IMR-90 (cell line): ENCODE data around the gene IFNGR1. TPM values are rescaled to one million over a fixed set of nuclear protein-coding genes. Genes with fewer than 3 reads are reported as not detected.

Experiments
- ATAC-seq: fragments of 200-7000 bp; cut with Tn5 transposase; 2 replicates; pipeline ENCODE4 v1.9.1; 2020; ENCODE audit warnings: low read depth, mild to moderate bottlenecking, moderate library complexity
- BruUV-seq: library from RNA; stranded (reverse); fragments of 400-500 nt; replicated peaks from 2 replicates; lab custom pipeline; 2021; lab: Mats Ljungman, UMichigan
- CTCF ChIA-PET: fragments of 300-600 bp; formaldehyde crosslinking; extraction: SDS; loops from one replicate; lab custom pipeline; 2021; ENCODE audit warnings: antibody characterized with exemption; lab: Yijun Ruan, JAX
- POLR2A ChIA-PET: fragments of 300-600 bp; sonication (Branson Sonifier 250); formaldehyde crosslinking; loops from one replicate; lab custom pipeline; 2022; ENCODE audit warnings: antibody characterized with exemption; ENCODE audit not compliant: unreplicated experiment; lab: Charles Lee
- DNase-seq: peaks from one replicate; pipeline ENCODE4 v3.0.0; 2013
- H2AFZ ChIP-seq: replicated peaks from 2 replicates; pipeline ENCODE3; 2013; ENCODE audit warnings: low read length, mild to moderate bottlenecking; ENCODE audit not compliant: poor library complexity
- H2AK5ac ChIP-seq: 2 replicates; pipeline ENCODE4 v1.6.1; 2013; ENCODE audit warnings: low read depth, low read length, inconsistent platforms
- H2AK9ac ChIP-seq: replicated peaks from 2 replicates; pipeline ENCODE3; 2013; ENCODE audit warnings: mild to moderate bottlenecking, low read depth, low read length, moderate library complexity; ENCODE audit not compliant: poor library complexity
- H2BK120ac ChIP-seq: 2 replicates; pipeline ENCODE4 v1.6.1; 2013; ENCODE audit warnings: low read depth, low read length, inconsistent platforms
- H2BK15ac ChIP-seq: 3 replicates; pipeline ENCODE4 v1.6.1; 2013; ENCODE audit warnings: low read depth, low read length, inconsistent platforms
- H2BK20ac ChIP-seq: 2 replicates; pipeline ENCODE4 v1.6.1; 2013; ENCODE audit warnings: low read depth, mild to moderate bottlenecking, inconsistent platforms, low read length, moderate library complexity
- H2BK5ac ChIP-seq: 2 replicates; pipeline ENCODE4 v1.6.1; 2013; ENCODE audit warnings: mild to moderate bottlenecking, low read depth, low read length, inconsistent platforms; ENCODE audit not compliant: poor library complexity, severe bottlenecking
- H3K14ac ChIP-seq: replicated peaks from 2 replicates; pipeline ENCODE4 v1.6.1; 2013; ENCODE audit warnings: low read depth, low read length, inconsistent platforms
- H3K18ac ChIP-seq: 2 replicates; pipeline ENCODE4 v1.6.1; 2013; ENCODE audit warnings: low read depth, low read length, control low read depth
- H3K23ac ChIP-seq: 2 replicates; pipeline ENCODE4 v1.6.1; 2013; ENCODE audit warnings: low read depth, low read length, inconsistent platforms
- H3K27ac ChIP-seq: 2 replicates; pipeline ENCODE4 v1.5.1; 2013; ENCODE audit warnings: mild to moderate bottlenecking, control low read depth, low read length; ENCODE audit not compliant: insufficient read depth
- H3K27me3 ChIP-seq: 2 replicates; pipeline ENCODE4 v1.6.1; 2013; ENCODE audit warnings: low read length; ENCODE audit not compliant: control insufficient read depth, insufficient read depth
- H3K36me3 ChIP-seq: 2 replicates; pipeline ENCODE4 v1.6.1; 2013; ENCODE audit warnings: low read length, mixed read lengths; ENCODE audit not compliant: control insufficient read depth, insufficient read depth
- H3K4ac ChIP-seq: 2 replicates; pipeline ENCODE4 v1.6.1; 2013; ENCODE audit warnings: low read depth, low read length, inconsistent platforms
- H3K4me1 ChIP-seq: 2 replicates; pipeline ENCODE4 v1.6.1; 2013; ENCODE audit warnings: low read length, mixed read lengths; ENCODE audit not compliant: control insufficient read depth, insufficient read depth
- H3K4me2 ChIP-seq: 2 replicates; pipeline ENCODE4 v1.6.1; 2013; ENCODE audit warnings: low read depth, mild to moderate bottlenecking, control low read depth, low read length, moderate library complexity
- H3K4me3 ChIP-seq: 2 replicates; pipeline ENCODE4 v1.5.1; 2013; ENCODE audit warnings: low read depth, mild to moderate bottlenecking, control low read depth, low read length, moderate library complexity; ENCODE audit not compliant: insufficient read depth
- H3K56ac ChIP-seq: 2 replicates; pipeline ENCODE4 v1.6.1; 2013; ENCODE audit warnings: low read length, inconsistent platforms; ENCODE audit not compliant: insufficient read depth; ENCODE audit errors: extremely low read depth
- H3K79me1 ChIP-seq, 2 experiments: 2 replicates each; pipeline ENCODE4 v1.6.1; 2013; ENCODE audit warnings: low read length in 2 of 2, inconsistent platforms in 1 of 2, low read depth in 1 of 2
- H3K9ac ChIP-seq: 2 replicates; pipeline ENCODE4 v1.6.1; 2013; ENCODE audit warnings: low read depth, low read length, control low read depth
- H3K9me1 ChIP-seq: 2 replicates; pipeline ENCODE4 v1.6.1; 2013; ENCODE audit warnings: low read length, inconsistent platforms; ENCODE audit not compliant: insufficient read depth
- H3K9me3 ChIP-seq: 2 replicates; pipeline ENCODE4 v1.6.1; 2013; ENCODE audit warnings: low read length; ENCODE audit not compliant: control insufficient read depth, insufficient read depth
- H4K20me1 ChIP-seq: 2 replicates; pipeline ENCODE4 v1.6.1; 2013; ENCODE audit warnings: low read length, inconsistent platforms; ENCODE audit not compliant: insufficient read depth
- H4K5ac ChIP-seq: 2 replicates; pipeline ENCODE4 v1.6.1; 2013; ENCODE audit warnings: mild to moderate bottlenecking, low read depth, low read length, control low read depth
- H4K8ac ChIP-seq, 2 experiments: 2 replicates each; pipeline ENCODE4 v1.6.1; 2013; ENCODE audit warnings: low read depth in 2 of 2, low read length in 2 of 2, control low read depth in 1 of 2, inconsistent platforms in 1 of 2
- H4K91ac ChIP-seq: 2 replicates; pipeline ENCODE4 v1.6.1; 2013; ENCODE audit warnings: low read depth, low read length, inconsistent platforms; ENCODE audit not compliant: insufficient read depth
- BHLHE40 ChIP-seq: fragments of 150-350 bp; IDR thresholded peaks from 2 replicates; pipeline ENCODE4 v1.6.1; 2016; ENCODE audit warnings: mild to moderate bottlenecking, low read depth, low read length
- CEBPB ChIP-seq: IDR thresholded peaks from 2 replicates; pipeline ENCODE4 v1.6.1; 2012; ENCODE audit warnings: low read depth, low read length, improper control_type of control experiment
- CHD1 ChIP-seq: IDR thresholded peaks from 2 replicates; pipeline ENCODE4 v1.6.1; 2012; ENCODE audit warnings: low read depth, low read length, improper control_type of control experiment
- FOS ChIP-seq: fragments of 150-350 bp; IDR thresholded peaks from 2 replicates; pipeline ENCODE4 v1.6.1; 2016; ENCODE audit warnings: low read depth, low read length
- MAFK ChIP-seq: IDR thresholded peaks from 2 replicates; pipeline ENCODE4 v1.6.1; 2012; ENCODE audit warnings: low read depth, low read length, improper control_type of control experiment
- MAZ ChIP-seq: IDR thresholded peaks from 2 replicates; pipeline ENCODE4 v1.6.1; 2012; ENCODE audit warnings: low read depth, mild to moderate bottlenecking, low read length, improper control_type of control experiment, moderate library complexity, borderline replicate concordance
- MXI1 ChIP-seq: IDR thresholded peaks from 2 replicates; pipeline ENCODE4 v1.6.1; 2012; ENCODE audit warnings: low read depth, mild to moderate bottlenecking, low read length, moderate library complexity, borderline replicate concordance
- NFE2L2 ChIP-seq: fragments of 150-350 bp; IDR thresholded peaks from 2 replicates; pipeline ENCODE4 v1.6.1; 2016; ENCODE audit warnings: low read depth, mild to moderate bottlenecking, low read length
- POLR2A ChIP-seq: IDR thresholded peaks from 2 replicates; pipeline ENCODE4 v1.6.1; 2012; ENCODE audit warnings: mild to moderate bottlenecking, low read depth, low read length
- RAD21 ChIP-seq: IDR thresholded peaks from 2 replicates; pipeline ENCODE4 v1.6.1; 2012; ENCODE audit warnings: low read length, improper control_type of control experiment
- RCOR1 ChIP-seq: IDR thresholded peaks from 2 replicates; pipeline ENCODE4 v1.6.1; 2012; ENCODE audit warnings: mild to moderate bottlenecking, low read length, improper control_type of control experiment; ENCODE audit not compliant: insufficient replicate concordance
- RFX5 ChIP-seq: IDR thresholded peaks from 2 replicates; pipeline ENCODE4 v1.8.0; 2012; ENCODE audit warnings: low read depth, mild to moderate bottlenecking, low read length, moderate library complexity
- SMC3 ChIP-seq: fragments of 150-350 bp; IDR thresholded peaks from 2 replicates; pipeline ENCODE4 v1.6.1; 2016; ENCODE audit warnings: low read depth, mild to moderate bottlenecking, antibody characterized with exemption, low read length, moderate library complexity
- WGBS, 2 experiments: methylation state at CpG; one replicate each; pipeline versions ENCODE4 v1.1.5 to v1.1.7; 2013; ENCODE audit warnings: missing lambda C conversion rate in 2 of 2; ENCODE audit not compliant: insufficient read length in 1 of 2; ENCODE audit errors: extremely low coverage in 2 of 2; 5-methylcytosine and 5-hydroxymethylcytosine counted together
- dilution Hi-C: fragments of 300-500 bp; cut with HindIII; formaldehyde crosslinking; loops from one replicate; pipeline ENCODE4 v1.14.3; 2018; ENCODE audit warnings: low sequenced_read_pairs; ENCODE audit not compliant: unreplicated experiment
- in situ Hi-C: fragments of 300-500 bp; cut with MboI; formaldehyde crosslinking; loops from 3 replicates; pipeline ENCODE4 v1.14.3; 2019; ENCODE audit warnings: low sequenced_read_pairs, inconsistent platforms, mixed read lengths
- intact Hi-C: fragments of 100-400 bp; cut with micrococcal nuclease; formaldehyde crosslinking; loops from 2 replicates; pipeline ENCODE4 v1.10.0; 2022
- polyA plus RNA-seq, 3 experiments: library from polyadenylated mRNA; depleted of rRNA; stranded (reverse); fragments of >200 nt; gene quantifications; 2 replicates each; pipeline ENCODE4 v1.2.3, GENCODE V29; 2012; ENCODE audit warnings: low replicate concordance in 1 of 3
- total RNA-seq: library from RNA; depleted of rRNA; stranded (reverse); fragments of >200 nt; gene quantifications from 2 replicates; pipeline ENCODE4 v1.2.3, GENCODE V29; 2012
- TF ChIP-seq, protein P1 (sequence below): fragments of 150-350 bp; IDR thresholded peaks from 2 replicates; pipeline ENCODE4 v1.6.1; 2016; ENCODE audit warnings: low read depth, mild to moderate bottlenecking, low read length, moderate library complexity, borderline replicate concordance
- TF ChIP-seq, protein P2 (sequence below): fragments of 150-350 bp; IDR thresholded peaks from 2 replicates; pipeline ENCODE4 v1.6.1; 2017; ENCODE audit warnings: mild to moderate bottlenecking, antibody characterized with exemption, low read length, low read depth
- TF ChIP-seq, protein P3 (sequence below): conservative IDR thresholded peaks from 2 replicates; pipeline ENCODE4 v1.5.1; 2012; ENCODE audit warnings: mild to moderate bottlenecking, low read depth, low read length, improper control_type of control experiment

Gene IFNGR1
- total and polyA plus RNA-seq, 2 of the 4 experiments (the other 2 are of a cell fraction), result 19.1 to 25.6 TPM

DNA sequence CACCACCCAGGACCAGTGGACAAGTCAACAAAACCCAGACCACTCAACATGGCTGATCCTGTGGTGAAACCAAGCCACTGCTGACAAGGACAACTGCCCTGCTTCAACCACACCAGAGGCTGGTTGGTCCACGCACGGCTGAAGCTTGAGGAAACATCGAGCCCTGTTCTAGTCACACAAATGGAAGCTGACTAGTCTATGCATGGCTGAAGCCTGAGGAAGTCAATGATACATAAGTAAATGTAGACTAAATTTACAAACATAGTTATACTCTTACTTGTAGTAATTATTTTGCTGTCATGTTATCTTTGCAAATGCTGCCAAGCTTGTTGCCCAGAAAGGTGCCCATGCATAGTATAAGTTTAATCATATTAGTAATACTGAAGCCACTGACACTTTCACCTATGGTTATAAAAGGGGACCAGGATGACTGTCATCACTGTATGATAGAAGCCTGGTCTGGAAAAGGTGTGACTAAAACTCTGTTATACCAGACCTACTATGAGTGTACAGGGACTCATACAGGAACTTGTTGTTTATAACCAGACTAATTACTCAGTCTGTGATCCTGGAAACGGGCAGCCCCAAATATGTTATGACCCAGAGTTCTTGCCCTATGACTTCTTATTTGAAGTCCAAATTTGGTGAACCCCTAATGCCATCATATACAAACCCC is 51.3 kb downstream of the IFNGR1 start:
- Histone ChIP-seq H2AK9ac (no peak overlapping the region), H3K14ac (no peak overlapping the region), H3K36me3 (no peaks in the 10 kb centered on the region), H4K5ac (no peak overlapping the region), H3K79me1 (no peaks in the 10 kb centered on the region), H4K8ac (no peak overlapping the region), H3K9me1 (no peaks in the 10 kb centered on the region), H4K20me1 (no peaks in the 10 kb centered on the region), H3K4me1 (no peaks in the 10 kb centered on the region), H2BK15ac (no peak overlapping the region), H3K18ac (no peak overlapping the region), H3K4me2 (no peak overlapping the region), H3K27me3 (peaks cover 10% of the 10 kb centered on the region; the same call in 1 of the 2 replicates), H2AFZ (no peak overlapping the region), H3K23ac (no peak overlapping the region), H4K91ac (no peak overlapping the region), H2BK5ac (no peak overlapping the region), H3K27ac (no peak overlapping the region), H3K4ac (no peak overlapping the region), H2AK5ac (no peak overlapping the region), H2BK20ac (no peak overlapping the region), H3K9me3 (peaks cover 6% of the 10 kb centered on the region), H3K9ac (no peak overlapping the region), H2BK120ac (no peak overlapping the region), H3K56ac (no peak overlapping the region), H3K4me3 (no peak overlapping the region)
- TF ChIP-seq MAFK (no peak), MAZ (no peak), CHD1 (no peak), BHLHE40 (no peak), SMC3 (no peak), POLR2A (no peak), RCOR1 (no peak), MXI1 (no peak), RAD21 (no peak), RFX5 (no peak), NFE2L2 (no peak), CEBPB (no peak), FOS (no peak)
- TF ChIP-seq, protein P1, sequence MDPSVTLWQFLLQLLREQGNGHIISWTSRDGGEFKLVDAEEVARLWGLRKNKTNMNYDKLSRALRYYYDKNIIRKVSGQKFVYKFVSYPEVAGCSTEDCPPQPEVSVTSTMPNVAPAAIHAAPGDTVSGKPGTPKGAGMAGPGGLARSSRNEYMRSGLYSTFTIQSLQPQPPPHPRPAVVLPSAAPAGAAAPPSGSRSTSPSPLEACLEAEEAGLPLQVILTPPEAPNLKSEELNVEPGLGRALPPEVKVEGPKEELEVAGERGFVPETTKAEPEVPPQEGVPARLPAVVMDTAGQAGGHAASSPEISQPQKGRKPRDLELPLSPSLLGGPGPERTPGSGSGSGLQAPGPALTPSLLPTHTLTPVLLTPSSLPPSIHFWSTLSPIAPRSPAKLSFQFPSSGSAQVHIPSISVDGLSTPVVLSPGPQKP, result no peak
- TF ChIP-seq, protein P2, sequence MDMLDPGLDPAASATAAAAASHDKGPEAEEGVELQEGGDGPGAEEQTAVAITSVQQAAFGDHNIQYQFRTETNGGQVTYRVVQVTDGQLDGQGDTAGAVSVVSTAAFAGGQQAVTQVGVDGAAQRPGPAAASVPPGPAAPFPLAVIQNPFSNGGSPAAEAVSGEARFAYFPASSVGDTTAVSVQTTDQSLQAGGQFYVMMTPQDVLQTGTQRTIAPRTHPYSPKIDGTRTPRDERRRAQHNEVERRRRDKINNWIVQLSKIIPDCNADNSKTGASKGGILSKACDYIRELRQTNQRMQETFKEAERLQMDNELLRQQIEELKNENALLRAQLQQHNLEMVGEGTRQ, result no peak
- TF ChIP-seq, protein P3, sequence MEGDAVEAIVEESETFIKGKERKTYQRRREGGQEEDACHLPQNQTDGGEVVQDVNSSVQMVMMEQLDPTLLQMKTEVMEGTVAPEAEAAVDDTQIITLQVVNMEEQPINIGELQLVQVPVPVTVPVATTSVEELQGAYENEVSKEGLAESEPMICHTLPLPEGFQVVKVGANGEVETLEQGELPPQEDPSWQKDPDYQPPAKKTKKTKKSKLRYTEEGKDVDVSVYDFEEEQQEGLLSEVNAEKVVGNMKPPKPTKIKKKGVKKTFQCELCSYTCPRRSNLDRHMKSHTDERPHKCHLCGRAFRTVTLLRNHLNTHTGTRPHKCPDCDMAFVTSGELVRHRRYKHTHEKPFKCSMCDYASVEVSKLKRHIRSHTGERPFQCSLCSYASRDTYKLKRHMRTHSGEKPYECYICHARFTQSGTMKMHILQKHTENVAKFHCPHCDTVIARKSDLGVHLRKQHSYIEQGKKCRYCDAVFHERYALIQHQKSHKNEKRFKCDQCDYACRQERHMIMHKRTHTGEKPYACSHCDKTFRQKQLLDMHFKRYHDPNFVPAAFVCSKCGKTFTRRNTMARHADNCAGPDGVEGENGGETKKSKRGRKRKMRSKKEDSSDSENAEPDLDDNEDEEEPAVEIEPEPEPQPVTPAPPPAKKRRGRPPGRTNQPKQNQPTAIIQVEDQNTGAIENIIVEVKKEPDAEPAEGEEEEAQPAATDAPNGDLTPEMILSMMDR, result no peak
- dilution Hi-C loops (no loop called here), in situ Hi-C loops (no loop called here), intact Hi-C loops (no loop called here)
- no CpG with 5 or more reads among the region's 4 CpGs for WGBS, 2 experiments
- DNase-seq (no peak), ATAC-seq (no peak)
- POLR2A ChIA-PET, result no interaction called here
- BruUV-seq, result no TSS peak
- CTCF ChIA-PET, result no interaction called here
